Esophagus squamous epithelium (tissue), 5 donors: ENCODE results near the gene PPP3CA. TPM values are rescaled to one million over a fixed set of nuclear protein-coding genes. Genes with fewer than 3 reads are reported as not detected.

Experiments used
- DNase-seq: peaks from one replicate; lab custom pipeline; 2025; lab: John Stamatoyannopoulos, UW
- H3K27ac ChIP-seq, 4 donors: fragments of 200-600 bp; sonication (generic); one replicate each; pipeline ENCODE4 v1.5.1; 2016 to 2019; ENCODE audit warnings: mild to moderate bottlenecking in 1 of 4
- H3K27me3 ChIP-seq, 4 donors: fragments of 200-600 bp; sonication (generic); 1 replicate in 3 of 4; 2 replicates in 1 of 4; pipeline versions ENCODE4 v1.5.1 to v1.6.0; 2017 to 2021; ENCODE audit warnings: antibody characterized with exemption in 1 of 4
- H3K36me3 ChIP-seq, 3 donors: fragments of 200-600 bp; sonication (generic); one replicate each; pipeline ENCODE4 v1.5.1; 2016 to 2019
- H3K4me1 ChIP-seq, 3 donors: fragments of 200-600 bp; sonication (generic); one replicate each; pipeline ENCODE4 v1.5.1; 2017 to 2019
- H3K4me3 ChIP-seq, 4 donors: fragments of 200-600 bp; sonication (generic); 1 replicate in 3 of 4; 2 replicates in 1 of 4; pipeline ENCODE4 v1.5.1; 2016 to 2019; ENCODE audit warnings: mild to moderate bottlenecking in 2 of 4, moderate library complexity in 1 of 4
- H3K9me3 ChIP-seq, 3 donors: fragments of 200-600 bp; sonication (generic); one replicate each; pipeline ENCODE4 v1.5.1; 2016 to 2019
- CTCF ChIP-seq, 6 experiments: fragments of 450-650 bp in 4 of 6; fragments of 200-600 bp in 2 of 6; sonication (generic) in 2 of 6; IDR thresholded peaks; one replicate each; pipeline ENCODE4 v1.5.1; 2016 to 2019; ENCODE audit warnings: antibody characterized with exemption in 6 of 6, mild to moderate bottlenecking in 4 of 6, moderate library complexity in 4 of 6
- POLR2A ChIP-seq, 4 donors: fragments of 450-650 bp; IDR thresholded peaks; one replicate each; pipeline ENCODE4 v1.6.1; 2017; ENCODE audit warnings: antibody characterized with exemption in 4 of 4, mild to moderate bottlenecking in 4 of 4, moderate library complexity in 3 of 4
- WGBS, 2 donors: methylation state at CpG; one replicate each; pipeline ENCODE4 v1.1.5; 2018; 5-methylcytosine and 5-hydroxymethylcytosine counted together
- intact Hi-C: fragments of 100-400 bp; cut with DNase I; formaldehyde crosslinking; loops from one replicate; pipeline ENCODE4 v1.15.0; 2022
- total RNA-seq, 4 donors: library from RNA; depleted of rRNA; stranded (reverse); fragments of >200 nt; gene quantifications; one replicate each; pipeline ENCODE4 v1.1.0, GENCODE V29; 2016
- donor health status: DM: yes; HTN: yes; CAD: no.

Gene PPP3CA
- total RNA-seq, 4 donors from 2014 or later, result 13.3 to 25.7 (median 17.5) TPM

GRCh38 chr4:101065935-101066485 is 281.3 kb downstream of the PPP3CA start:
- Histone ChIP-seq H3K4me3 (no peak overlapping the region), H3K36me3 (peaks cover 0 to 11% (median 0%) of the 10 kb centered on the region in 3 donors), H3K4me1 (peaks cover 0 to 3% (median 0%) of the 10 kb centered on the region in 3 donors), H3K27me3 (no peaks in the 10 kb centered on the region), H3K27ac (no peak overlapping the region), H3K9me3 (no peaks in the 10 kb centered on the region)
- 69 to 73% methylated on average over 1 of the region's 1 CpG for WGBS, 2 donors
- no peak for DNase-seq
- intact Hi-C loops, result no loop called here
- TF ChIP-seq CTCF (IDR thresholded peaks at IDR 0.05), result no peak
- no peak for TF ChIP-seq POLR2A (IDR thresholded peaks at IDR 0.05)

DNA sequence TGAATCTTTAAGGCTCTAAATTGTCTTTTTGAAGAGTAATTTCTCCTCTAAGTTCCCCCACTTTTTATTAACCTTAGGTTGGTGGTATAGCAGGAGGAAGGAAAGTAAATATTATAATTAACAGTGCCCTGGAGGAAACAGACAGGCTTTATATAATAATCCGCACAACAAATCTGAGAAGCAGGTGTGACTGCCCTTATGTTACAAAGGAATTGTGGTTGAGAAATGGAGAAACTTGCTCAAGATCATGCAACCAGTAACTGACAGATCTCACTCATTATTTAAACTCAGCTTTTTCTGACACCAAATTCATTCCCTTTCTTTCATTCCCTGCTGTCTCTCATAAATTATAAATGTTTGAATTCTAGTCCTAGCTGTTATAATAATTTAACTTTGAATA is 282.0 kb downstream of the PPP3CA start:
- H3K4me1 ChIP-seq, result peaks cover 0 to 3% (median 0%) of the 10 kb centered on the region in 3 donors
- intact Hi-C loops, result no loop called here
- H3K27ac ChIP-seq, result no peak overlapping the region
- H3K27me3 ChIP-seq, result no peaks in the 10 kb centered on the region
- DNase-seq, result no peak
- H3K4me3 ChIP-seq, result no peak overlapping the region
- peaks cover 0 to 11% (median 0%) of the 10 kb centered on the region in 3 donors for H3K36me3 ChIP-seq
- no peak for TF ChIP-seq CTCF (IDR thresholded peaks at IDR 0.05)
- TF ChIP-seq POLR2A (IDR thresholded peaks at IDR 0.05), result no peak
- 75 to 100% methylated on average over 1 of the region's 1 CpG for WGBS, 2 donors
- no peaks in the 10 kb centered on the region for H3K9me3 ChIP-seq

GRCh38 chr4:101064541-101065180 is 282.7 kb downstream of the PPP3CA start:
- Histone ChIP-seq H3K36me3 (peaks cover 0 to 17% (median 0%) of the 10 kb centered on the region in 3 donors), H3K4me1 (peaks cover 0 to 3% (median 0%) of the 10 kb centered on the region in 3 donors), H3K27me3 (no peaks in the 10 kb centered on the region), H3K4me3 (no peak overlapping the region), H3K27ac (no peak overlapping the region), H3K9me3 (no peaks in the 10 kb centered on the region)
- TF ChIP-seq CTCF (IDR thresholded peaks at IDR 0.05), result no peak
- no peak for TF ChIP-seq POLR2A (IDR thresholded peaks at IDR 0.05)
- DNase-seq, result no peak
- intact Hi-C loops, result no loop called here
- WGBS, 2 donors, result 94 to 100% methylated on average over 1 of the region's 1 CpG

GRCh38 chr4:101055392-101055791 is 291.9 kb downstream of the PPP3CA start:
- intact Hi-C loops, result no loop called here
- WGBS, 2 donors, result 79 to 86% methylated on average over 2 of the region's 2 CpGs

More at GRCh38 chr4:101055392-101055791, 291.9 kb downstream of the PPP3CA start:
- no peak for TF ChIP-seq POLR2A (IDR thresholded peaks at IDR 0.05)
- no peak for TF ChIP-seq CTCF (IDR thresholded peaks at IDR 0.05)
- no peaks in the 10 kb centered on the region for H3K9me3 ChIP-seq
- no peak overlapping the region for H3K4me3 ChIP-seq
- no peaks in the 10 kb centered on the region for H3K27me3 ChIP-seq
- H3K27ac ChIP-seq, result no peak overlapping the region
- H3K36me3 ChIP-seq, result peaks cover 0 to 7% (median 0%) of the 10 kb centered on the region in 3 donors
- no peak for DNase-seq
- no peaks in the 10 kb centered on the region for H3K4me1 ChIP-seq
